GM19397 (cell line): ENCODE results near the gene LIN52.
"Not testable (repeated sequence)": the region's sequence is repeated elsewhere in the genome, so short reads cannot be mapped to it uniquely, and the experiment has no call there.

ENCODE experiments used
- ATAC-seq: cut with Tn5 transposase; IDR thresholded peaks from one replicate; pipeline ENCODE4 v1.9.1; 2021; ENCODE audit warnings: mild to moderate bottlenecking, moderate library complexity; ENCODE audit not compliant: unreplicated experiment

The LIN52 gene

DNA sequence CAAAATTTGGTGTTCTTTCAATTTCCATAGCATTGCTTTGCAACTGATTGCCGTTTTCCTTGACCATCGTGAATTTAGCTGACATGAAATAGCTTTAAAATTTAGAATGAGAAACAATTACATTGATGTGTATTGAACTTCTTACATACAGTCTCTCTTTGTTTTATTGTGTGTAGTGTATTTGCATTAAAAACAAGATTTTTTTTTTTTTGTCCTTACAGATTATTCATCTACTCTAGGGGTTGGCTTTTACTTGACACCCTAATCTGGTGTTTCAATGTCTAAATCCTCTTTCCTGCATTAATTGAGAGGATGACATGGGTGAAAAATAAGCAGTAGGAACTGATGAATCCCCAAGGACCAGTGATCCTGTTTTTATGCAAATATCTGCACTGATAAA, 20.6 kb downstream of the LIN52 start:
- ATAC-seq = no peak

DNA sequence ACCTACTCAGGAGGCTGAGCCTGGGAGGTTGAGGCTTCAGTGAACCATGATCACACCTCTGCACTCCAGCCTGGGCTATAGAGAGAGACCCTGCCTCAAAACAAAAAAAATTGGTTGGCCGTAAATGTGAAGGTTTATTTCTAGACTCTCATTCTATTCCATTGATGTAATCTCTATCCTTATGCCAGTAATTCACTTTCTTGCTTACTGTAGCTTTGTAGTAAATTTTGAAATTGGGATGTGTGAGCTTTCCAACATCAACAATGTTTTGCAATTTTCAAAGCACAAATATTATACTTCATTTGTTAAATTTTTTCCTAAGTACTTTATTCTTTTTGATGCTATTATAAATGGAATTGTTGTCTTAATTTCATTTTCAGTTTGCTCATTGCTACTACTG, 24.6 kb downstream of the LIN52 start:
- ATAC-seq = no peak

DNA sequence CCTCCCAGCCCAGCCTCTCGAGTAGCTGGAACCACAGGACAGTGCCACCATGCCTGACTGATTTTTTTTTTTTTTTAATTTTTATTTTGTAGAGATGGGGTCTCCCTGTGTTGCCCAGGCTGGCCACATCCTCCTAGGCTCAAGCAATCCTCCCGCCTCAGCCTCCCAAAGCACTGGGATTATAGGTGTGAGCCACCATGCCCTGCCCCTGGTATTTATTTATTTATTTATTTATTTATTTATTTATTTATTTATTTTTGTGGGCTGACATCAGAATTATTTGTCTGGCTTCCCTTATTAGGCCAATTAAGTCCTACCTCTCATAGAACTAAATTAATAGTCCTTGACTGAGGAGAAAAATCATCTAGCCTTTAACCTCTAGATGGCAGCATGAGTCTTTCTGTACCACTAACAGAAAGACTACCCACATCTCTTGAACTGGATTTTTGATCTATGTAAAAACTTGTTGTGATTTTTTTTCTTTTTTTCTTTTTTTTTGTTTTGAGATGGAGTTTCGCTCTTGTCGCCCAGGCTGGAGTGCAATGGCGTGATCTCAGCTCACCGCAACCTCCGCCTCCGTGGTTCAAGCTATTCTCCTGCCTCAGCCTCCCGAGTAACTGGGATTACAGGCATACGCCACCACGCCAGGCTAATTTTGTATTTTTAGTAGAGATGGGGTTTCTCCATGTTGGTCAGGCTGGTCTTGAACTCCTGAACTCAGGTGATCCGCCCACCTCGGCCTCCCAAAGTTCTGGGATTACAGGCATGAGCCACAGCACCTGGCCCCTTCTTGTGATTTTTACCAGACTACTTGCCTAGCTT, 26.9 kb downstream of the LIN52 start:
- not testable (repeated sequence) for ATAC-seq

DNA sequence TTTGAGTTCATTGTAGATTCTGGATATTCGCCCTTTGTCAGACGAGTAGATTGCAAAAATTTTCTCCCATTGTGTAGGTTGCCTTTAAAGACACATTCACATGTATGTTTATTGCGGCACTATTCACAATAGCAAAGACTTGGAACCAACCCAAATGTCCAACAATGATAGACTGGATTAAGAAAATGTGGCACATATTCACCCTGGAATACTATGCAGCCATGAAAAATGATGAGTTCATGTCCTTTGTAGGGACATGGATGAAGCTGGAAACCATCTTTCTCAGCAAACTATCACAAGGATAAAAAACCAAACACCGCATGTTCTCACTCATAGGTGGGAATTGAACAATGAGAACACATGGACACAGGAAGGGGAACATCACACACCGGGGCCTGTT, 40.7 kb downstream of the LIN52 start:
- ATAC-seq = not testable (repeated sequence)

DNA sequence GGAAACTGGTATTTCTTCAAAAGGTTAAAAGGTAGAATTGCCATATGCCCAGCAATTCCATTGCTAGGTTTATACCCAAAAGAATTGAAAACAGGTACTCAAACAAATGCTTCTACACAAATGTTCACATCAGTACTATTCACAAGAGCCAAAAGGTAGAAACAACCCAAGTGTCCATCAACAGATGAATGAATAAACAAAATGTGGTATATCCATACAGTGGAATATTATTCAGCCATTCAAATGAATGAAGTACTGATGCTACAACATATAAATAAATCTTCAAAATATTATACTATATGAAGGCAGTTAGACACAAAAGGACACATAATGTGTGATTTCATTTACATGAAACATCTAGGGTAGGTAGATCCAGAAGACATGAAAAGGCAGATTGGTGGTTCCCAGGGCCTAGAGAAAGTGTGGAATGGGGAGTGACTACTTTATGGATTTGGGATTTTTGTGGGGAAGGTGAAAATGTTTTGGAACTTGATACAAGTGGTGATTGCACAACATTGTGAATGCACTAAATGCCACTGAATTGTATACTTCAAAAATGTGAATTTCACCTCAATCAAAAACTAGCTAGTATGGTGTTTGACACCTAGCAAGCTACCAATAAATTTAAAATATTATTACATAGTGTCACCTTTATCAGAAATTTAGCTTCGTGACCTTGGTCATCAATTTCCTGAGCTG, 41.7 kb downstream of the LIN52 start:
- no peak for ATAC-seq

DNA sequence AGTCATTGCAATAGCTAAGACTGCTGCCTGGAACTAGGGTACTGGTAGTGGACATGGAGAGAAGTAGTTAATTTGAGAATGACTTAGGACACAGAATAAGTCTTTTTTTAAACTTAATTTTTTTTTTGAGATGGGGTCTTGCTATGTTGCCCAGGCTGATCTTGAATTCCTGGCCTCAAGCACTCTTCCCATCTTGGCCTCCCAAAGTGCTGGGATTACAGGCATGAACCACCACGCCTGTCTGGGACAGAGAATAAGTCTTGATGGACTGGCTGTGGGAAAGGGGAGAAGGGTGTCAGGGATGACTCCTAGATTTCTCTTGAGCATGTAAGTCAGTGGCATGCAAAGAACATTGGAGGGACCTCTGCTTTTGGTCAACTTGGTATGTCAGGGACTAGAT, 42.9 kb downstream of the LIN52 start:
- ATAC-seq = no peak

DNA sequence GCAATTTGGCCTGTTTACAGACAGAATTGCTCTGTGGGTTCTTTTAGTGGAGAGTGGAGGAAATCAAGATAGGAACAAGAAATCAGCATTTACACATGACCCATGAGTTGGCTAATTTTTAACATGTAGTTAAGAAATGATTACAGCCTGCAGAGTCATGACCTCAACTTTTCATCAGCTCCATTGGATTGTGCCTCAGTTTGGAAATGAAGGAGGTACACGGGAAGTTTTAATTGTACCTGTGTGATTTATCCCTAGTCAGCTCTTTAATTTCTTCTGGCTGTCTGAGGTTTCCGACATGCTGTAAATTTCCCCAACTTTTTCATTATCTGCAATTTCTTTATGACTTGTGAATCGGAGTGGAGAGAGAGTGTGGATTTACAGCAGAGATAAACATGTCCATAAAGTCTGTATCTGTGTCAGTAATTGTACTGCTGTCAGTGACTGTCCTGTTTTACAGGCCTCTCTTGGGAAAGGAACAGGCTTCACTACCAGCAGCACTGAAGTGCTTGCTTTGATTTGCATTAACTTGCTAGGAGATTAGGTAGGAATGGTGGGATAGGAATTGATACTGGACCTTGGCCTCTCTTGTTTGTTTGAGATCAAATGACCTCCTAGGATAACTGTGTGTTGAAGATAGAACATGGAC, 49.2 kb downstream of the LIN52 start:
- ATAC-seq = no peak

DNA sequence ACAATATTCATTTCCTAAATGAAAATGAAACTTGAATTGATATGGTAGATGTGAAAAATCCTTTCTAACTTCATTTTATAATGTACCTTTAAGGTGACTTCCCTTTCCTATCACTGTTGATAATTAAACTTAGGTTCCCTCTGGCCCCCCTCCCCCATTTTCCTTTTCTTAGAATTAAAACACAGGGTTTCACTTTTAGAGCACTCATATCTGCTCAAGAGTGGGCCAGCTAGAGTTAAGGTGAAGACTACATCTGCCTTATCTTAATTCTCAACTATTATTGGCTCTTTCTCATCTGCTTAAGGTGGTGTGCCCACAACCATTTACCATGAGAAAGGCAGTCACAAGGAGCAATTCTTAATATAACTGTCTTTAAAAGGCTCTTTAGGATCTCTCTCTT, 49.7 kb downstream of the LIN52 start:
- ATAC-seq = no peak

DNA sequence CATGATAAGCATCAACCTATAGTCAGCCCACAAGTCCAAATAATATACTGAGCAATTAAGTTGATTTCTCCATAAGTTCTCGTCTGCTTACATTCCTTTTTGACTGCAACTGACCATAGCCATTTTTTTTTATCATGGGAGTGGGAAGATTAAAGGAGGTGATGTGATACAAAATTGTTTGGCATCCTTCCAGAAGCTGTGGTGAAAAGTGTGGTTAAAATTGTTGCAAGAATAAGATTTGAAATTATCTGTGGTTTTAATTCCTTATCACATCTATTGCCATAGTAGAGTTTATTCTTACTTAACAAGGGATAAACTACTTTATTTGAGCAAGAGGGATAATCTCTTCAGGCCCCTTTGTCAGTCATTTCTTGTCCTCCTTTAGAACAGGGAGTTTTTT, 50.7 kb downstream of the LIN52 start:
- no peak for ATAC-seq

DNA sequence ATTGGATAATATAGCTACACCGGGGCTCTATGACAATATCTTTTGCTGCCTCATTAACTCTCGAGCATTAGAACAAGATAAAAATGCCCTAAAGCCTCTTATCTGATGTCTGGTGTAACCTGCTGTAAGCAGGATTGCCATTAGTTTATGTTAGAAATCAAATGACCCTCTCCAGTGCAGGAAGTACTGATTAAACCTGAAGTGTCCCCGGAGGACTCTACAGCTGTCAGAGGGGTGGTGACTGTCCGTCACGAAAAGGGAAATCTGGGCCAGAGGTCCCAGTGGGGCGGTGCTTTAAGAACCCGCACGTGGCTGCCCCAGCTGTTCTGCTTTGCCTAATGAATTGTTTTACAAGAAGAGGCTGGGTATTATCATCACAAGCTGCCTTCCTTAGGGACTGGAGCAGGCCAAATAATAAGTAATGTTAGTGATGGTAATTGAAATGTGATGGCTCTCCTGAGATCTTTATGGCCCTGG, 55.7 kb downstream of the LIN52 start:
- ATAC-seq = no peak

DNA sequence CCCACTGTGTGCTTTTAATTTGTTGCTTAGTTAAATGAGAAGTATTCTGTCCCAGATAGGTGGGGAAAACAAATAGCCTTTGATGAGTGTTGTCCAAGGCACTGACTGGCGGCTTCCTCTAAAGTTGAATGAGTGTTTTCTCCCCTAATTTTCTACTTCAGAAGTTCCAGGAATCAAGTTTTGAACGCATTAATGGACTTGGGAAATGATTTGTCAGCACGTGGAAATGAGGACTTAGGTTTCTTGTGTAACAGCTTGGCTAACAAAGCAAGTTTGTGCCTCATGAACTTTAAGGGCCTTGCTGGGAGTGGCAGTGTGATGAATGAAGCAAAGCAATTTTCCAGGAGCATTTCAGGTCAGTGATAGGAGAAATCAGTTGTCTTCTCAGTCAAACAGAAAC, 56.9 kb downstream of the LIN52 start:
- ATAC-seq = no peak

DNA sequence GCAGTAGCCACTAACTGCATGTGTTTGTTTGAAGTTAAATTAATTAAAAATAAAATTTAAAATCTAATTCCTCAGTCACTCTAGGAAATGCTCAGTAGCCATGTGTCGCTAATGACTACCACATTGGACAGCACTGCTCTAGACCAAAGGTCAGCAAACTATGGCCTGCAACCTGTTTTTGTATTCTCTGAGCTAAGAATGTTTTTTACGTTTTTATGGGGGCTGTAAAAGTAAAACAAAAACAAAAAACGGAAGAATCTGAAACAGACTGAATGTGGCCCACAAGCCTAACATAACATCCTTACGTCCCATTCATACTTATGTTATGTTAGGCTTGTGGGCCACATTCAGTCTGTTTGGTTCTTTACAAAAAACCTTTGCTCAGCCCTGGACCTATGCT, 57.8 kb downstream of the LIN52 start:
- ATAC-seq = no peak

DNA sequence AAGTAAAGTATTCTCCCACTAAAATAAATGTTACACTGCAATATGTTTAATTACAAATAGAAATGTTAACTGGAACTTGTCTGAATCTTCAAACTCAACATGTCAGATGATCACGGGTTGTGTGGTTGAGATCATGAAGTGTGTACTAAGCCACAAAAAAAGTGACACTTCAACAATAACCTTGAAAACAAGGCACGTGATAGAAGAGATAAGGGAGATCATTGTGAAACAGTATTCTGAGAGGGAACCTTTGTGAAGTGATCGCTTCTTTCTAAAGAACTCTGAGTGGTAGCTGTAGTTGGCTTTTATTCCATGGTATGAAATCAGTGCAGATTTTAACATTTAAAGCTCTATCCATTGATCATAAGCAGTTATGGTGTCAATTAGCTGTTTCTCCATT, 60.0 kb downstream of the LIN52 start:
- ATAC-seq = no peak

DNA sequence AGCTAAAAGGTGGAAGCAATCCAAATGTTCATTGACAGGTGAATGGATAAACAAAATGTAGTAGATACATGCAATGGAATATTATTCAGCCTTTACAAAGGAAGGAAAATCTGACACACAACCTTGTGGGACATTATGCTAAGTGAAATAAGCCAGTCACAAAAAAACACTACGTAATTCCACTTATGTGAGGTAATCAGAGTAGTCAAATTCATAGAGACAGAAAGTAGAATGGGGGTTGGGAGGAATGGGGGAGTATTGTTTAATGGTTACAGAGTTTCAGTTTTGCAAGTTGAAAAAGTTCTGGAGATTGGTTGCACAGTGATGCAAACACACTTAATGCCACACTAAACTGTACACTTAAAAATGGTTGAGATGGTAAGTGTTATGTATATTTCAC, 62.8 kb downstream of the LIN52 start:
- ATAC-seq = no peak

DNA sequence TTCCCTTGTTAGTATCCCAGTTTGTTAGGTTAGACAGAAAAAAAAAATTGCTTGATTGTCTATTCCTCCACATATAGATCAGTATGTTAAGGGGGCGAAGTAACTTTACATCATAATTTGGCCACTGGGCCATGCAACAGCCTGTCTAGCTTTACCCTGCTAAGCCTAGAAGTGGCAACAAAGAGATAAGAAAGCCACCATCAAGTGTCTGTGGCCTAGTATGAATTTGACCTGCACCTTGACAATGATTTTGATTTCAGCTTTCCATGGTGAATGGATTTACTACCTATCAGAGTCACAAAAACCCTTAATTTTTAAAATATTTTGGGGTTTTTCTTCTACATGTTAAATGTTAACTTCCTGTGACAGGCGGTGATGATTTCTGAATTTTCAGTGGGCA, 63.9 kb downstream of the LIN52 start:
- no peak for ATAC-seq

DNA sequence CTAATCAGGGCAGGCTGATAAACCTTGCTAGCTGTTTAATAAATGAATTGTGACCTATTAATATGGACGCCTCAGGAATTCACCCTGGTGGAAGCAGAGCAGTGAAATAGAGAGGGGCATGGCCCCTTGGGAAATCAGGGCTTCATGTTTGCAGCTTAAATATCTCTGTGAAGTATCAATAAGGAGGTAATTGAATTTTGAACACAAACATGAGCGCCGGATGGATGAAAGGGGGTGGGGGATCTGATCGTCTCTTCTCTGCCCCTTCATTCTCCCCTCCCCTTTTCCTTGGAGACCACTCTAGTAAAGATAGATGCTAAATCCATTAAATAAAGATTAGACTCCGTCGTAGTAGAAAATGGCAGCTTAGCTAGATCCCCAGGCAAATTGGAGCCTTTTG, 70.5 kb downstream of the LIN52 start:
- ATAC-seq = no peak

DNA sequence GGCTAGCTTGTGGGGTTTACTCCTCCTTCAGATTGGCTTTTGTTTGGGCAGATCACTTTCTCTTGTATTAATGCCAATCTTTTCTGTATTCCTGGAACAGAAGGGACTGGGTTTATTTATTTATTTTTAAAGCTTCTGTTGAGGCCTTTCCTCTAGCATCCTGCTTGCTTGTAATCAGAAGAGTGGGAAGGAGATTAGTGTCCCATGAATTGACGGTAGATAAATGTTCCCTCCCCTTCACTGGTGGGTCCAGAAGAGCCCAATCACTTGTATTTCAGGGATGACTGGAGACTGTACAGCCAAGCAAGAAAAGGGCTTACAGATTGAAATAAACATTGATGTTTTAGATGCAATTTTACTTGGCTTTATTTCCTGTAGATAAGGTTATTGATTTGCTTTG, 71.0 kb downstream of the LIN52 start:
- no peak for ATAC-seq

DNA sequence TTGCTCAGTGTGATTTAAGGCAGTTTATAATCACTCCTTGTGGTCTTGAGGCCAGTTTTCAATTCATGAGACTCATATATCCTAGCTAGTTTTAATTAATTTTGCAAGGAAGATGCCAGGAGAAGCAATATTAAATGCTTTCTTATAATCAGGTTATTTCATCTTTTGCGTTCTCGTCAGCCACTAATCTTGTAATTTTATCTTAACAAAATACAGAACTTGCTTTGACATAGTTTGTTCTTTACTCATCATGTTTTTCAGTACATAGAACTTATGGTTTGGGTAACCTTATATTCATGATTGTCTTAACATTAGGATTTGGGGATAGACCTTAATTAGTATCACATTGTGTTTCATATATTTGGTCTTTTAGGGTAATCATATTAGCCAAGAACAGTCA, 76.0 kb downstream of the LIN52 start:
- no peak for ATAC-seq

DNA sequence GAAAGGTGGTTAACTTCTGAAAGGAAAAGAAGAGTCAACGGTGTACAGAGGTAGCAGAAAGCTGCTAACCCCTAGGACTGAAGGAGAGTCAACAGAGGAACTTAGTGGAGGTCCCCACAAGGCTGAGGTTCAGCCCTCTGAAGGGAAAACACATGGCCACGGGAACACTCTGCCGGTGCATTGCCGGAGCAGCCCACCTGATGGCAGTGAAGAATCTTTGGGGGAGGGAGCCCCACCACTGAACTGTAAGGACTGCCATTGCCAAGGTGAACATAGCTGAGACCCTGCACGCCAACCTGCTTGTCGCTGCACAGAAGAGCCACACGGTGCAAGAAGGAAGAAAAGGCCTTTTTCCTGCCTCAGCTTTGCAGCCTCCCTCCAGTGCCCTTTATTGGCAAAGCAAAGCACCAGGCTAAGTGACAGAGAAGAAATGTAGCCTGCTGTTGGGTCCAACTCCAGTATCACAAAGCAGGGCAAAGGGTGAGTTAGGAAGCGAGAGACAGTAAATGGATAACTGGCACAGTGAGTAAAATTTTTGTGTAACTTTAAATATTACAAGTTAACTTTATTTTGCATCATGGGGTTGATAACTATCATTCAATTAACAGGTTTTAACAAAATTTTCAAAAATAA, 76.9 kb downstream of the LIN52 start:
- no peak for ATAC-seq

DNA sequence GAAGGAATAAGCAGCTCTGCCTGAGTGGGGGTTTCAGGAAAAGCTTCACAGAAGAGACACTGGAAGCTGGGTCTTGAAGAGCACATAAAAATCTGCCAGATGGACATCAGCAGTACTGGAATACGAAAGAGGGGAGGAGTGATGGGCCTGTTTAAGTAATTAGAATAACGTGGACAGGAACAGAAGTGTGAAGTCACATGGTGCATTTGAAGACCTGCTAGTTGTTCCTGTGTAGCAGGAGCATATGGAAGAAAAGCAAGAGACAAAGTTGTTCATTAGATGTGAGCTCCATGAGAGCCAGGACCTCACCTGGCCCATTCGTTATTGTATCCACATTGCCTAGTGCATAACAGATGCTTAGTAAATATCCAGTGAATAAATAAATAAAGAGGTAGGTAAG, 85.2 kb downstream of the LIN52 start:
- no peak for ATAC-seq

DNA sequence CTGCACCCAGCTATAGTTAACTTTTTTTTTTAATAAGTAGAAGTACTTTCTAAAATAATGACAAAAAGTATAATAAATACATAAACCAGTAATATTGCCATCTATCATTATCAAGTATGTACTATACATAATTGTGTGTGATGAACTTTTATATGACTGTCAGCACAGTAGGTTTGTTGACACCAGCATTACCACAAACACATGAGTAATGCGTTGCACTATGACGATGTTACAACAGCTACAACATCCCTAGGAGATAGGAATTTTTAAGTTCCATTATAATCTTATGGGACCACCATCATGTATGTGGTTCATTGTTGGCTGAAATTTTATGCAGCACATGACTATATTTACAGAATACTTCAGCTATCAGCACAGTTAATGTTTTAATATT, 91.6 kb downstream of the LIN52 start:
- ATAC-seq = no peak

DNA sequence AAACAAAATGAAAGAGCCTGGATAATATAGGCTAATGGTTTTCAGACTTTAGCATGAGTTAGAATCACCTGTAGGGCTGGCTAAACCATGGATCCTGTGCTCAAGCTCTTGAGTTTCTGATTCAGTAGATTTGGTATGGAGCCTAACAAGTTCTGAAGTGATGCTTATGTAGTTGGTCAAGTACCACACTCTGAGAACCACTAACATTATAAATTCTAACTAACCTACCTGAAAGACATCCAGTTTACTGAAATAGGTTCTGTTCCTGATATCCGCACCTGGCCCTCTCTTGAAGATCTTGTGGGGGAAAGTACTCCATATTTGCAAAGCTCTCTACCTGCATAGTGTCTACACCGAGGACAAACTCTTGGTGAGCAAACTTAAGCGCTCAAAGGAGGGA, 95.1 kb downstream of the LIN52 start:
- no peak for ATAC-seq
